ENCODE results near the gene LEUTX.
"Not testable (repeated sequence)": the region's sequence is repeated elsewhere in the genome, so short reads cannot be mapped to it uniquely, and the experiment has no call there.

Gene LEUTX

DNA sequence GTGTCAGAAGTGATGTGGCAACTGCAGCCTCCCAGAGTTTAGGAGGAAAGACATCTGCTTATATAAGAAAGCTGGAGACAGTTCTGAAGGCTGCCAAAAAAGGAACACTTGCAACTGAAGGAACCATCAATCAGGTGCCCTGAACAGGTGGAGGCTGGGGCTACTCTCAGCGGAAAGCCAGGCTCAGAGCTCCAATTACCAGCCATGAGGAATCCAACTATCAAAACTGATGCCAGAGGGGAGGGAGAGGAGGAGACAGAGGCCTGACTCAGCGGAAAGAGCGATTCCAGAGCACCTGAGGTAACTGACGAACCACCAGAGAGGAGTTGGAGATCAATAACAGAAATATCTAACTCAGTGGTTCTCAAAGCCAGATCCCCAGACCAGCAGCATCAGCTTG lies 24.3 kb downstream of the LEUTX start:
- DNase-seq (ENCODE audit: extremely low read depth, low read depth) = no peak
- TF ChIP-seq, protein P1, sequence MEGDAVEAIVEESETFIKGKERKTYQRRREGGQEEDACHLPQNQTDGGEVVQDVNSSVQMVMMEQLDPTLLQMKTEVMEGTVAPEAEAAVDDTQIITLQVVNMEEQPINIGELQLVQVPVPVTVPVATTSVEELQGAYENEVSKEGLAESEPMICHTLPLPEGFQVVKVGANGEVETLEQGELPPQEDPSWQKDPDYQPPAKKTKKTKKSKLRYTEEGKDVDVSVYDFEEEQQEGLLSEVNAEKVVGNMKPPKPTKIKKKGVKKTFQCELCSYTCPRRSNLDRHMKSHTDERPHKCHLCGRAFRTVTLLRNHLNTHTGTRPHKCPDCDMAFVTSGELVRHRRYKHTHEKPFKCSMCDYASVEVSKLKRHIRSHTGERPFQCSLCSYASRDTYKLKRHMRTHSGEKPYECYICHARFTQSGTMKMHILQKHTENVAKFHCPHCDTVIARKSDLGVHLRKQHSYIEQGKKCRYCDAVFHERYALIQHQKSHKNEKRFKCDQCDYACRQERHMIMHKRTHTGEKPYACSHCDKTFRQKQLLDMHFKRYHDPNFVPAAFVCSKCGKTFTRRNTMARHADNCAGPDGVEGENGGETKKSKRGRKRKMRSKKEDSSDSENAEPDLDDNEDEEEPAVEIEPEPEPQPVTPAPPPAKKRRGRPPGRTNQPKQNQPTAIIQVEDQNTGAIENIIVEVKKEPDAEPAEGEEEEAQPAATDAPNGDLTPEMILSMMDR (IDR thresholded peaks at IDR 0.05; ENCODE audit: low read depth, low read length, missing control alignments) = no peak

DNA sequence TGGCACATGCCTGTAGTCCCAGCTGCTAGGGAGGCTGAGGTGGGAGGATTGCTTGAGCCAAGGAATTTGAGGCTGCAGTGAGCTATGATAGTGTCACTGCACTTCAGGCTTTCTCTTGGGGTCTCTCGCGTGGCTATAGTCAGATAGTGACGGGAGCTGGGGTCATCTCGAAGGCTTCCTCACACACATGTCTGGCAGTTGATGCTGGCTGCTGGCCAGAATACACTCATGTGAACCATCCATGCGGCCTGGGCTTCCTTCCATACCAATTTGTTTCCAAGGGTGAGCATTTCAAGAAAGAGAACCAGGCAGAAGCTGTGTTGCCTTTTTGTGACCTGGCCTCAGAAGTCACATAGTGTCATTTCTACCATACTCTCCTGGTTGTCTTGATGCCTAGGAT lies 26.4 kb downstream of the LEUTX start:
- DNase-seq (ENCODE audit: extremely low read depth, low read depth) = no peak
- TF ChIP-seq, protein P1 (IDR thresholded peaks at IDR 0.05; ENCODE audit: low read depth, low read length, missing control alignments) = no peak
- H3K4me3 ChIP-seq (replicated peaks; ENCODE audit: low read depth, low read length) = no peak overlapping the region

More for the DNA sequence above, 24.3 kb downstream of the LEUTX start:
- H3K4me3 ChIP-seq (replicated peaks; ENCODE audit: low read depth, low read length) = no peak overlapping the region

DNA sequence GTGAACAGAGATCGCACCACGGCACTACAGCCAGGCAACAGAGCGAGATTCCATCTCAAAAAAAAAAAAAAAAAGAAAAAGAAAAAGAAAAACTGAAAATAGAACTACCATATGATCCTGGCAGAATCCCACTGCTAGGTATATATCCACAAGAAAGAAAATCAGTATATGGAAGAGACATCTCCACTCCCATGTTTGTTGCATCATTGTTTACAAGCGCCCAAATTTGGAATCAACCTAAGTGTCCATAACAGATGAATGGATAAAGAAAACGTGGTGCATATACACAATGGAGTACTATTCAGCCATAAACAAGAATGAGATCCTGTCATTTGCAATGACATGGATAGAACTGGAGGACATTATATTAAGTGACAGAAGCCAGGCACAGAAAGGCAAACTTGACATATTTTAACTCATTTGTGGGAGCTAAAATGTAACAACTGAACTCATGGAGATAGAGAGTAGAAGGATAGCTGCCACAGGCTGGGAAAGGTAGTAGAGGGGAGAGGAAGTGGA lies 29.3 kb downstream of the LEUTX start:
- TF ChIP-seq, protein P1 (IDR thresholded peaks at IDR 0.05; ENCODE audit: low read depth, low read length, missing control alignments) = no peak
- DNase-seq (ENCODE audit: extremely low read depth, low read depth) = no peak
- no peak overlapping the region for H3K4me3 ChIP-seq (replicated peaks; ENCODE audit: low read depth, low read length)

DNA sequence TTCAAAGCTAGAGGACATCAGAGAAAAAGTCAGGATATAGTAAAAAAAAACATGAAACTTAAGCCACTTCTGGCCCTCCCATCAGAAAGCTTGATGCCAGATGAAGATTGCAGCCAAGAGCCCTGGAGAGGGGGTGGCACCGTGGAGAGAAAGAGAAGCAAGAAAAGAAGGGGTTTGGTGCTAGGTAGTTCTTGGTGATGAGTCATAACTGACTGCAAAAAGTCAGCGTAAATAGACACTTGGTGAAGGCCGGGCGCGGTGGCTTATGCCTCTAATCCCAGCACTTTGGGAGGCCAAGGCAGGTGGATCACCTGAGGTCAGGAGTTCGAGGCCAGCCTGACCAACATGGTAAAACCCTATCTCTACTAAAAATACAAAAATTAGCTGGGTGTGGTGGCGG lies 30.0 kb downstream of the LEUTX start:
- not testable (repeated sequence) for H3K4me3 ChIP-seq (replicated peaks; ENCODE audit: low read depth, low read length); DNase-seq (ENCODE audit: extremely low read depth, low read depth)

DNA sequence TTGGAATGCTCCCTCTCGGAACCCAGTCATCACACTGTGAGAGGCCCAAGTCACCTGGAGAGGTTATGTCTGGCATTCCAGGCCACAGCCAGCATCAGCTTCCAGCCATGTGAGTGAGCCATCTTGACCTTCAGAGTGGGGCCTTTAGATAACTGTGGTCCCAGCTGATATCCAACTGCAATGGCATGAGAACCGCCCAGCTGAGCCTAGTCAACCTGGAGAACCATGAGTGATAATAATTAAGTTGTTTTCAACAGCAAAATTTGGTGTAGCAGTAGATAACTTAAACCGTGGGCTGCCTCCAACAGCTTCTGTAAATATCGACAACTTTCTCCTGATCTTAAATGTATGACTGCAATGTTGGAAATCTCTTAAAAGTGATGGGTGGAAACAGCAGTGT lies 30.7 kb downstream of the LEUTX start:
- DNase-seq (ENCODE audit: extremely low read depth, low read depth) = no peak
- TF ChIP-seq, protein P1 (IDR thresholded peaks at IDR 0.05; ENCODE audit: low read depth, low read length, missing control alignments) = no peak
- no peak overlapping the region for H3K4me3 ChIP-seq (replicated peaks; ENCODE audit: low read depth, low read length)

DNA sequence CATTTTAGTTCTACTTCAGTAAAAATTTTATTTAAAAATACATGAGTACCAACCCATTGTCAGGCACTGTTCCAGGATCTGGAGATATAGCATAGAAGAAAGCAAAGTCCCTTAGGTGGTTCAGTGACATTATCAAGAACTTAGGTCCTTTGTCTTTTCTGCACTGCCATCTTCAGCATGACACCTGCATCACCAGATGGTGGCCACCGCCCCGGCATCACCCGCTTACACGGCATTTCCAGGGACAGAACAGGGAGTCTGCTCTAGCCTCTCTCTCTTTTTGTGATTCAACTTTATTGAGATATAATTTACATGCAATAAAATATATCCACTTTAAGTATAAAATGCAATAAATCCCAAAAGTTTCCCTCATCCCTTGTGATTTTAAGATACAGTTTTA lies 31.8 kb downstream of the LEUTX start:
- no peak for DNase-seq (ENCODE audit: extremely low read depth, low read depth)
- TF ChIP-seq, protein P1 (IDR thresholded peaks at IDR 0.05; ENCODE audit: low read depth, low read length, missing control alignments) = no peak
- no peak overlapping the region for H3K4me3 ChIP-seq (replicated peaks; ENCODE audit: low read depth, low read length)

DNA sequence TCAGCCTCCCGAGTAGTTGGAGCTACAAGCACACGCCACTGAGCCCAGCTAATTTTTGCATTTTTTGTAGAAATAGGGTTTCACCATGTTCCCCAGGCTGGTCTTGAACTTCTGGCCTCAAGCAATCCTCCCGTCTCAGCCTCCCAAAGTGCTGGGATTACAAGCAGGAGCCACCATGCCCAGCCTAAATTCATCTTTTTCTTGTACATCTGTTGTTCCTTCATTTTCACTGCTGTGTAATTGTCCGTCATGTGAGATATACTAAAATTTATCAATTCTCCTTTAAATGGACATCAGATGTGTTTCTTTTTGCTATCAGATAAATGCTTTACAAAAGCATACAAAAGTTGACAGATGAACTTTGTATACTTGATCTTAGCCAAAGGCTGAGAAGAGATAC lies 32.4 kb downstream of the LEUTX start:
- DNase-seq (ENCODE audit: extremely low read depth, low read depth) = no peak
- TF ChIP-seq, protein P1 (IDR thresholded peaks at IDR 0.05; ENCODE audit: low read depth, low read length, missing control alignments) = no peak
- no peak overlapping the region for H3K4me3 ChIP-seq (replicated peaks; ENCODE audit: low read depth, low read length)

All from HFF-Myc (cell line).